Colon (tissue), 2 donors: ENCODE data around the gene OSBPL1A.
"Not testable (repeated sequence)": the region's sequence is repeated elsewhere in the genome, so short reads cannot be mapped to it uniquely, and the experiment has no call there.

Source experiments
- FAIRE-seq: peaks from 2 replicates; lab custom pipeline; 2012; peaks lifted over from hg19 to GRCh38; lab: Jason Lieb, UNC
- donor health status: control.
- donor health status: control.

Gene OSBPL1A

DNA sequence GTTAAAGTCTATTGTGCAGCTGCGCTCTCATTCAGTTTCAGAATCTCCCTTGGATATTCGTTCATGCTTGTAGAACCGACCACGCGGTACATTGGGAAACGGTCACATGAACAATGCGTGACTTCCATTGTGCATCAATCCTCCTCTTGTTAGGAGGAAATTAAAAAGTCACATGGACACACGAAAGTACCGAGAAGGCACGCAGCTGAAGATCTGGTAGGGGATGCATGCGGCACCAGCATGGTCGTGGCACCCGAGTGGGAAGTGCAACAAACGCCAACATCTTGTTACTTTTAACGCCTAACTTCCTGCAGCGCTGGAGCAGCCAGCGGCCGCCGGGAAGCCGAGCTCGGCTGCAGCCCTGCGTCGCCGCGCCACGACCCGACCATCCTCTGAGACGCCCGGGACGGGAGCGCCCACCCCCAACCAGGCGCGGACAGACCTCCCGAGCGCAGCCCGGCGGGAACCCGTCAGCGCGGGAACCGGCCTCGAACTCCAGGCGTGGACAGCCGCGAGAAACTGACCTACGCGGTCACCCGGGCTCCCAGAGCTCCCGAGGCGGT, 412 bp downstream of the OSBPL1A start:
- FAIRE-seq: no peak

DNA sequence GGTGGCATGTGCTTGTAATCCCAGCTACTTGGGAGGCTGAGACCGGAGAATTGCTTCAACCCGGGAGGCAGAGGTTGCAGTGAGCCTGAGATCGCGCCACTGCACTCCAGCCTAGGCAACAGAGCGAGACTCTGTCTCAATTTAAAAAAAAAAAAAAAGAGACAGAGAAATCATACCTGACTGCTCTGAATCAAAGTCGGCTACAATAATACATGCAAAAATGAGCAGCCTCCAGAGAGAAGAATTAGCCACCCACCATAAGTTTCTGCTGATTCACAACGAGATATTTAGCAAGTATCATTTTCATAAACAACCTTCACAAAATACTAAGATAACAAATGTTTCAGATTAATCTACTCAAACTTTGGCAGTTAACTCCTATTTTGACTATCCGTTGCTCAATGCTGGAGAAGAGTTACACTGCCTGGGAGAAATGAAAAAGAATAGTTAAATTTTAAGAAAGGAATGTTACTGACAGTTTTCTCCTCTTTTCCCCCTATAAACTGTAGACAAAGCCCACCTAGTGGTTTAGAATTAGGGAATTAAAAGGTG, 1.5 kb downstream of the OSBPL1A start:
- FAIRE-seq: no peak

DNA sequence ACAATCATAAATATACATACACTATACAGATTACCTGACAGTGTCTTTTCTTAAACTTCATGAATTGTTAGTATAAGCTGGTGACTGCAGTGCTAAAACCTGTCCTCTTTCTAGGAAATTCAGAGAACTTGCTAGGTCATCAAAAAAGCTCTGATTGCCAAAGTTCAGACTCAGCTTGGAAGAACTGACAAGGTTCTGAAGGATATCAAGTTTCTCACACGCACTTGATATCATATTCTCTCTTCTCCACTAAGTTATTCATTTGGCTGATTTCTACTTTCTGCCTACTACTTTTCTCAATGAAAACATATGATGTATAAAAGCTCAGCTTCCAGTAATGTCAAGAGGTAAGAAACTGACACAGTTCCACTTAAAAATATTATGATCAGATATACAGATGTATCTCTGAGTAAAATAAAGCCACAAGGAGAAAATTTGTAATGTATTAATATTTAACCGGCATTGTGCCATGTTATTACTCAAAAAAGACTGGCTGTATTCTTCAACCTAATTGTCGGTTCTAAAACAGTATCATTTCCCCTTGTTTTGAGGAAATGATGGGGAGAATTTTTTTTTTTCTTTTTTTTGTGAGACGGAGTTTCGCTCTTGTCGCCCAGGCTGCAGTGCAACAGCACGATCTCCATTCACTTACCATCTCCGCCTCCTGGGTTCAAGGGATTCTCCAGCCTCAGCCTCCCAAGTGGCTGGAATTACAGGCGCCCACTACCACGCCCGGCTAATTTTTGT, 2.4 kb downstream of the OSBPL1A start:
- FAIRE-seq: no peak

DNA sequence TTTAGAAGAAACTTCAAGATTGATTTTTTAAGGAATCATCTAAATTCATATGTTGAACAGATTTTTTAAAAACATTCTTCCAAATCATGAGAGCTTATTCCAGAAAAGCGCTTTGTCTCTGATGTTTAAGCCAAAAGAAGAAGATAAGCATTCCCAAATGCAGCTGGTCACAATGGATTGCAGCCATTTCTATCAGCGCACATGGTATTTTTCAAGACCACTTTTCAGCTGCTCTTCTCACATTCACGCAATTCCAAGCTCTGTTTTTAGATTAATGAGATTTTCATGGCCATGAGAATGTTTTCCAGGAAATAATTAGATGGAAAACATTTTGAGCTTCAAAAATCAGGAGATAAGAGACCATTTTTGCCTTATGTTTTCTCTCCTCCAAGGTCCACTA, 8.7 kb downstream of the OSBPL1A start:
- FAIRE-seq: no peak

DNA sequence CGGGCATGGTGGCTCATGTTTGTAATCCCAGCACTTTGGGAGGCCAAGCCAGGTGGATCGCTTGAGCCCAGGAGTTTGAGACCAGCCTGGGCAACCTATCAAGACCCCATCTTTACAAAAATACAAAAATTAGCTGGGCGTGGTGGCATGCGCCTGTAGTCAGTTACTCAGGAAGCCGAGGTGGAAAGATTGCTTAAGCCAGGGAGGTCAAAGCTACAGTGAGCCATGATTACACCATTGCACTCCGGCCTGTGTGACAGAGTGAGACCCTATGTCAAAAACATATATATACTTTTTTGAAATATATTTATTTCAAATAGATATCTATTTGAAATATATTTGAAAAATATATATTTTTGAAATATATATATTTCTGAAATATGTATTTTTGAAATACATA, 10.9 kb downstream of the OSBPL1A start:
- no peak for FAIRE-seq

DNA sequence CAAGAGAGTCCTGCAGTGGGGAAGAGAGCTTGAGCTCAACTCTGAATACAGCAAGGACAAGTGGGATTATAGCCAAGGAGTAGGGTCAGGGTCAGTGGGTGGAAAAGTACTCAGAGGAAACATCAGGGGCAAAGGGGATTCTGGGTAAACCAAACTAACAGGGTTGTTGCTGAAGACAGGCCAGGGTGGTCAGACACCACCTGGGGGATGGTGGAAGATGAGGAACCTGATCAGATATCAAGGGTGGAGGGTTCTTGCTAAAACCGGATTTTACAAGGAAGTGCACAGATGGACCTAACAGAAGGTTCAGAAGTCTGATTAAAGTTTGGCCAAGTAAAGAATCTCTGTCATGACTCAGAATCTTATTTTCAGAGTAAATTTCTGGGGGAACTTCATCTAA, 16.5 kb downstream of the OSBPL1A start:
- FAIRE-seq: no peak

DNA sequence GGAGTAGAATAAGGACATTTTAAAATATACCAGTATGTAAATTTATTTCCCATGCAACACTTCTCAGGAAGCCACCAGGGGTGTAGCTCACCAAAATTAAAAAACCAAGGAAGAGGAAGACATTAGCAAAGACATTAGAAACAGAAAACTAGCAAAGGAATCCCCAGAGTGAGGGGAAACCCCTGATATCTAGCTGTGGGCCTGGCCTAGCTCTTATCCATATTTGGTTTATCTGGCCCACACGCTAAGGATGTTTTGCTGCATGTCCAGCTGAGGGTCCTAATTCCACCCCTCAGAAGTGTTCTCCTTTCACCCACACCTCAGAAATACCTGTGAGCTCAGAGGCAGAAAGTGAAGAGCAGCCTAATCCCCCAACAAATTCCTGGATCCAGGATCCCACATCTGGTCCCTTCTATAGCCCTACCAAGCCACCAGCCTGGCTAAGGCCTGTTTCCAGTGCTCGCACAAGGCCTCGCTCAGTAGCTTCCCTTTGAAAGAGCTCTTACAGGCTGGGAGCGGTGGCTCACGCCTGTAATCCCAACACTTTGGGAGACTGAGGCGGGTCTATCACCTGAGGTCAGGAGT, 17.4 kb downstream of the OSBPL1A start:
- no peak for FAIRE-seq

DNA sequence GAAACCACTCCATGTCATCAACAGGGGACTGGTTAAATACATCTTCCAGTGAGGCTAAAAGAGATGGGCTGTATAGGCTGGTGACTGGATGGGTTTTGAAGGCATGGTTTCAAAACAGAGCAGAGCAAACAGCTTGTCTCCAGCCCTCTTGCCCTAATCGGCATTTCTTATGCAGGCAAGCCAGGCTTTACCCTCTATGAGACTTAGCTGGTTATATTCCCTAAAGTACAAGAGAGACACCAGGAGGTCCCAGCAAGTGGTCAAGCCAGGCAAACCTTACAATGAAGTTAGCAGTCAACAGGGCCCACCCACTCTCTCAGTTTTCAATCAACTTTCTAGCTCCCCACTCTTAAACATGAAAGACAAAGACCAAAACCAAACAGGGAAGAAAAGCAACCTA, 19.0 kb downstream of the OSBPL1A start:
- FAIRE-seq: no peak

DNA sequence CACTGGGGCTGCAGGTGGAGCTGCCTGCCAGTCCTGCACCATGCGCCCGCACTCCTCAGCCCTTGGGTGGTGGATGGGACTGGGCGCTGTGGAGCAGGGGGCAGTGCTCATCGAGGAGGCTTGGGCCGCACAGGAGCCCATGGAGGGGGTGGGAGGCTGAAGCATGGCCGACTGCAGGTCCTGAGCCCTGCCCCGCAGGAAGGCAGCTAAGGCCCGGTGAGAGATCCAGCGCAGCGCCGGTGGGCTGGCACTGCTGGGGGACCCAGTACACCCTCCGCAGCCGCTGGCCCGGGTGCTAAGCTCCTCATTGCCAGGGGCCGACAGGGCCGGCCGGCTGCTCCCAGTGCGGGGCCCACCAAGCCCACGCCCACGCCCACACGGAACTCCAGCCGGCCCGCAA, 21.1 kb downstream of the OSBPL1A start:
- not testable (repeated sequence) for FAIRE-seq

DNA sequence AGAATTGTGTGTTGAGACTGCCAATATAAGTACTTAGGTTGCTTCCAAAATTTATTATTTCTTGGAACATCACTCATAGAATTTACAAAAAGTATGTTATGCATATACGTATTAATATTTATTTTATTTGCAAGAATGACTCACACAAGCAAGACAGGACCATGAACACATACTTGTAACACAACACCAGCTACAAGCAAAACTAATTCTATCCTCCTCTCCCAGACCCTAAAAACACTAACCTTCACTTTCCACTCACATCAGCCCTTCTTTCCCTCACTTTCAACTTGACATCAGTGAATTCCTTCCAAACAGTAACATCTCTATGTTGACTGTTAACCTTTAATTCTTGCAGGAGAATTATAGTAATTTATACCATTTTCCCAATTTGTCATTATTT, 24.3 kb downstream of the OSBPL1A start:
- FAIRE-seq: no peak

DNA sequence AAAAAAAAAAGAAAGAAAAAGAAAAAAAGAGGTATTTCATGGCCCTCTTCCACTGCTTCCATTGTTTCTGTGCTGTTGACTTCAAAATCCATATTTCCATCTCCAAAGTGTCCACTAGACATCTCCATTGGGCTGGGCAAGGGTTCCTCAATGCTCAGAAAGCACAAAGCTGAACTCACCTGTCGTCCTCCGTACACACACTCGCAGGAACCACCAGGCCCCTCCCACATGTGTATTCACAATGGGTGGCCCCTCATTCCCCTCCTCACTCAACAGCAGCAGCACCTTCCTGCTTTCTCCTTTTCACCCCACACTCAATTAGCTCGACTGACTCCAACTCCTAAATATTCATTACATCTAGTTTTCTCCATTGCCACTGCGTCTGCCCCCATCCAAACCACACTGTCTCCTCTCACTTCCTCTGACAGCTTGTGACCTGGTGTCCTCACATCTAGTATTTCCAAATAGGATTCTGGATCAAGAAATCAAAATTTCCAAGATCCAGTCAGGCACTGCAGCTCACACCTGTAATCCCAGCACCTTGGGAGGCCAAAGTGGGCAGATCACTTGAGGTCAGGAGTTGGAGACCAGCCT, 25.2 kb downstream of the OSBPL1A start:
- no peak for FAIRE-seq

DNA sequence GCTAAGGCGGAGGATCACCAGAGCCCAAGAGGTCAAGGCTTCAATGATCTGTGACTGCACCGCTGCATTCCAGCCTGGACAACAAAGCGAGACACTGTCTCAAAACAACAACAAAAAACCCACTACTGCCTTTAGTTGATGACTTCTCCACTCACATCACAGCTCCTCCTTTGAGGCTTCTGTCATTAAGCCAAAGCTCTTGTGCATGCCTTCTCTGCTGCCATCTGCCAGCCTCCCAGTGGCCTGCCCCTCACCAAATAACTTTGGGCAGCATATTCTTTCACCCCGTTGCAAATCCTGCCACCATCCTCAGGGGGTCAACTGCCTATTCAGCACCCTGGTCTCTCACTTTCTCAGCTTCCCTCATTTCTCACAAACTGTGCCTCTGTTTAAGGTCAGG, 27.5 kb downstream of the OSBPL1A start:
- FAIRE-seq: no peak

DNA sequence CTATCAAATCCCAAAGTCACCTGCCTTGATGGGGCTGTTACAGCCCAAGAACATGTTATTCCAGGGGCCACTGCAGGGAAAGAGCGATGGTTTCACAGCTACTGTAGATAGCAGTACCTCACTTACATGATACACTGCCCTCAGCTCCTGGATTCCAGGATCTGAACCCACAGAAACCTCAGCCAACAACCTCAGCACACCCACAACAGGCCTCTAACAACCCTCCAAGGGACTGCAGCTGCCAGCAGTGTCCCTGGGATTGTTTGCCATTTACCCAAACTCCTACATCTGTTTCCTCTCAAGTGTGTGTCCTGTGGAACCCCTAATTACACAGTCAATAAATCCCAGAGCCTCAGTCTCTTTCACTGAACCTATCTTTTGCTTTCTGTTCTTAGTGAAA, 28.2 kb downstream of the OSBPL1A start:
- FAIRE-seq: no peak

DNA sequence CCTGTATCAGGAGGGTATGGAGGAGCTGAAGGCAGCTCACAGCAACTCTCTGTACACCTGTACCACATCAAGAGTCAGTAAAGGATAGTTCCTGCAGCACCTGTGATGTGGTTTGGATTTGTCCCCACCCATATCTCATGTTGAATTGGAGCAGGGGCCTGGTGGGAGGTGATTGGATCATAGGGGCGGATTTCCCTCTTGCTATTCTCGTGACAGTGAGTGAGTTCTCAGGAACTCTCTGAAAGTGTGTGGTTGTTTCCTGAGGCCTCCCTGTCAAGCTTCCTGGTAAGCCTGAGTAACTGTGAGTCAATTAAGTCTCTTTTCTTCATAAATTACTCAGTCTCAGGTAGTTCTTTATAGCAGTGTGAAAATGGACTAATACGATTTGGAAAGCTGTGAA, 28.9 kb downstream of the OSBPL1A start:
- FAIRE-seq: no peak

DNA sequence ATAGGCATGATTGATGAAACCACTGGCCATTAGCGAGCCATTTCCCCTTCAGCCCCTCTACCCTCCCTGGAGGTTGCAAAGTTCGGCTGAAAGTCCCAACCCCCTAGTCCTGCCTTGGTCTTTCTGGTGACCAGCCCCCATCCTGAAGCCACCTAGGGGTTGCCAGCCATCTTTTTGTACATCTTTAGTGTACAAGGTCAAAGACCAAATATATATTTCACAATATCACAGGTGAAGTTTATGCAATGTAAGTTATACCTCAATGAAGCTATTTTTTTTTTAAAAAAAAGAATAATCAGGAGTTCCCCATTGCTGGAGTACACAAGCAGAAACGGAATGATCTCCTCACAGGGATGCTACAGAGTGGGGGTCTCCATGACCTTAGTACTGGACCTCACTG, 31.3 kb downstream of the OSBPL1A start:
- FAIRE-seq: no peak

DNA sequence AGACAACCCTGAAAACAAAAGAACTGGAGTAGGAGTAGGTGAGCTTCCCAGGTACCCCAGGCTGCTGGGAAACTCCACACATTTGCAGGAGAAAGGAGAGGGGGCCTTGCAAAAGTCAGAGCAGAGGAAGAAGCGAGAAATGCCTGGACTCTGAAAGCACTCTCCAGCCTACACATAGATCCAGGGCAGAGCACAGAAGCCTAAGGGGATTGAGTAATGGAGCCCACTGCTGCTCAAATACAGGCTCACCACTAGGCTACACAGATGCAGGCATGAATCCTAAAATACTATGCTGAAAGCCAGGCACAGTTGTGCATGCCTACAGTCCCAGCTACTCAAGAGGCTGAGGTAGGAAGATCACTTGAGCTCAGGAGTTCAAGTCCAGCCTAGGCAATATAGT, 33.4 kb downstream of the OSBPL1A start:
- no peak for FAIRE-seq

DNA sequence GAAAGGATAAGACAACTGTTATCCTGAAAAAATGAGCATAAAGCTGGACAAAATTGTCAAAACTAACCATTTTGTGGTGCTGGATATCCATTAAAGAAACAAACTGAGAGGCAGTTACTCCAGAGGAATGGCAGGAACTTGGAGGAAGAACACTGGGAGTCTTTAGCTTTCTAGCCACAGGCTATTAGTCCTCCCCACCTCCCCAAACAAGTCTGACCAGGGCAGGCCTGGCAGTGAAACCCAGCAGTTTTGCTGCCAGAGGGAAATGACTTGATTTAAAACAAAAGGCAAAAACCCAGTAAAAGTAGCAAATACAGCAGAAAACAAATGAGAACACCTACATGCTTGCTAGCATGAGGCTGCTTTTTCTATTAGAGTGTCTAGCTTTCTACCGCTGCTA, 34.9 kb downstream of the OSBPL1A start:
- no peak for FAIRE-seq

DNA sequence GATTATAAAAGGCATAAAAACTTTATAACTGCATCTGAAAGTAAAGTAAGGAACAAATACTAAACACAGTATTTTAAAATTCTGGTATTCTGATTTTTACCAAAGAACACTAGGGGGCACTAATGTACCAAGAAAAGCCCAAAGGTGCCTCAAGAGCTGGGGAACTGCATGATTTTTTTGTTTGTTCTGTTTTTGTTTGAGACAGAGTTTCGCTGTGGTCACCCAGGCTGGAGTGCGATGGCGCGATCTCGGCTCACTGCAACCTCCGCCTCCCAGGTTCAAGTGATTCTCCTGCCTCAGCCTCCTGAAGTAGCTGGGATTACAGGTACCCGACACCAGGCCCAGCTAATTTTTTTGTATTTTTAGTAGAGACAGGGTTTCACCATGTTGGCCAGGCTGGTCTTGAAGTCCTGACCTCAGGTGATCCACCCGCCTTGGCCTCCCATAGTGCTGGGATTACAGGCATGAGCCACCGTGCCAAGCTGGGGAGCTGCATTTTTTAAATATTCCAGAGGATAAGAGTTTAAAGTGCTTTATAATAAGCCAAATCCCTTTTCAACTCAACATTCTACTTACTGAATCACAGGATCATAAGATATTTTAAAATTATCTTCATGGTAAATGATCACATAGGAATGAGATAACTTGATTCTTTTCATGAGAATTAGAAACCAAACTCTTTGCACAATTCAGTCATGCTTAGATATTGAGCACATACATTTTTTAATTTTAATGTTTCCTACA, 37.7 kb downstream of the OSBPL1A start:
- not testable (repeated sequence) for FAIRE-seq

DNA sequence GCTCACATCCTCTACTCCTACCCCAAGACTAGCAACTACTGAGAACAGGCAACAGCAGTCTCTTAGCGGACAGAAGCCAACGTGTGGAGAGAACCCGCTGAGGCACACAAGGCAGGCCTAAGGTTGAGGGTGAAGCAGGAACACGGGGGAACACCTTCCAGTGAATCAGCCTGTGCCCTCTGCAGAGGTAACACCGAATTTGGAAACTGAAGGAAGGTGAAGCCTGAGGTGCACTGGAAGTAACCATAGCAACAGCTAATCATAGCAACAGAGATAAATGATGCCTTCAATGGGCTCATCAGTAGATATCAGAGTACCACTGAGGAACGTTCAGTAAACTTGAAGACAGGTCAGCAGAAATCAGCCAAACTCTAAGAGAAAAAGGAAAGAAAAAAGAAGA, 43.3 kb downstream of the OSBPL1A start:
- FAIRE-seq: no peak

DNA sequence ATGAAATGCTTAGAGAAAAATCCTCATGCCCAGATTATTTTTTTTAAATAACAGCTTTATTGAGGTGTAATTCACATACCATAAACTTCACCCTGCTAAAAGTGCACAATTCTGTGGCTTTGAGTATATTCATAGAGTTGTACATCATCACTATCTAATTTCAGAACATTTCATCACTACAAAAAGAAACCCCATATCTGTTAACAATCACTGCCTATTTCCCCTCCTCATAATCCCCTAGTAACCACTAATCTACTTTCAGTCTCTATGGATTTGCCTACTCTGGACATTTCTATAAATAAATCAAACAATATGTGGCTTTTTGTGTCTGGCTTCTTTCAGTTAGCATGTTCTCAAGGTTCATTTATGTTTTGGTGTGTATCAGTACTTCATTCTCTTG, 51.4 kb downstream of the OSBPL1A start:
- no peak for FAIRE-seq

DNA sequence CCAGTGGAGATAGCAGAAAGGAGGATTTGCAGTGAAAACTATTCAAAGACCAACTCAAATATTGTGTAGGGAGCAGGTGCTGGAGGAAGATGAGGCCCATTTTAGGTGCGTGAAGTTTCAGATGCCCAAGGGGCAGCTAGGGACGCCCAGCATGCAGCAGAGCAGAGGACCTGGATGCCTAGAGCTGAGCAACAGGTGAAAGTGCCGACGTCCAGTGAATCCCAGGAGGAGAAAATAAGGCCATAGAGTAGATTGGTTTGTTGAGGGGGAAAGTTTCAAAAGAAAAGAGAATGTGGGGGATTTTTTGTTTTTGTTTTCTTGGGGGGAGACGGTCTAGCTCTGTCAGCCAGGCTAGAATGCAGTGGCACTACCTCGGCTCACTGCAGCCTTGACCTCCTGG, 53.1 kb downstream of the OSBPL1A start:
- FAIRE-seq: no peak

DNA sequence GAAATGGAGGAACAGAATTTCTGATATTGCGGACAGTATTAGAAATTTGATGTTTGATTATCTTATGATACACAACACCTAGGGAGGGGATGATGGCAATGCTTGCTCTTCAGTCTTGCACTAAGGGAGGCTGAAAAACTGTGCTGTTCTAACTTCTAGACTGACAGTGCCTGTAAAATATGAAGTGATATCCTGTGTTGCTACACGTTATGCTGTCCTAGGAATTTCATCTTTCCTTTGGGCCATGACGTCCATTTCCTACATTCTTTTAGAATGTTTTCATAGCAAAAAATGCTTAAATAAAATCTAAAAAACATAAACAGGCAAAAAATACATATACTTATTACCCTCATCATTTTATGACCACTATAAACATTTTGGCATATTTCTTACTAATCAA, 55.3 kb downstream of the OSBPL1A start:
- no peak for FAIRE-seq

DNA sequence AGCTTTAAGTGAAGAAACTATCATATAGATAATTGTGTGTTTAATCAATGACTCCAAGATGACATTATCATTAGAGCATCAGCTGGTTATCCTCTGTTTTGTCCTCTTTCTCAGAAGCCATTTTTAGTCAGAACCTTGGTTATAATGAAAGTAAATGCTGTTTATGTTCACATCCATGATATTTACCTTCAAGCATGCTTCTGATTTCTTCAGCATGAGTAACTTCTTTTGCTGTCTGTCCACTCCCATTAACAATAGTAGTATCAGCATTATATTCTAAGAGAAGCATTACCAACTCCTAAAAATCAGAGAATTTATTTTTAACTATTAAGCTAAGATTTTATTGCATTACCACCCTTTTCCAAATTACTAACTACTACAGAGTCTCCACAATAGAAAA, 56.3 kb downstream of the OSBPL1A start:
- no peak for FAIRE-seq
